ENCODE results near the gene PPA1. TPM values are rescaled to one million over a fixed set of nuclear protein-coding genes. Genes with fewer than 3 reads are reported as not detected.

PPA1 gene
- total RNA-seq, 1 donor from 2014 or later, result 99.9 TPM

DNA sequence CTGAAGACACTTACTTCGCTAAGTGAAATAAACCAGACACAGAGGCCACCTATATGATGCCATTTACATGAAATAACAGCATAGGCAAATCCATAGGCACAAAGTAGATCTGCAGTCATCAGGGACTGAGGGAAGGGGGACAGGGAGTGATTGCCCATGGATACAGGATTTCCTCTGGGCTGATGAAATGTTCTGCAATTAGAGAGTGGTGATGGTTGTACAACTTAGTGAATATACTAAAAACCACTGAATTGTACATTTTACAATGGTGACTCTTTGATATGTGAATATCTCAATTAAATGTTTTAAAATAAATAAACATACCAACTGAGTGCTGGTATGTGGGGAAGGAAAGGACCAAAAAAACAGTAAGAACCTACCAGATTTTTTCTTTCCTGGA is 20.4 kb downstream of the PPA1 start:
- Histone ChIP-seq H3K27me3 (ENCODE audit: low read depth) (no peaks in the 10 kb centered on the region), H3K4me3 (no peak overlapping the region), H3K27ac (replicated peaks) (no peak overlapping the region), H3K4me1 (no peaks in the 10 kb centered on the region), H3K36me3 (peaks cover 90% of the 10 kb centered on the region), H3K9me3 (replicated peaks) (no peaks in the 10 kb centered on the region)
- intact Hi-C loops (cut with micrococcal nuclease), result no loop called here
- no peak for TF ChIP-seq CTCF (IDR thresholded peaks at IDR 0.05; ENCODE audit: borderline replicate concordance)
- no peak for DNase-seq

DNA sequence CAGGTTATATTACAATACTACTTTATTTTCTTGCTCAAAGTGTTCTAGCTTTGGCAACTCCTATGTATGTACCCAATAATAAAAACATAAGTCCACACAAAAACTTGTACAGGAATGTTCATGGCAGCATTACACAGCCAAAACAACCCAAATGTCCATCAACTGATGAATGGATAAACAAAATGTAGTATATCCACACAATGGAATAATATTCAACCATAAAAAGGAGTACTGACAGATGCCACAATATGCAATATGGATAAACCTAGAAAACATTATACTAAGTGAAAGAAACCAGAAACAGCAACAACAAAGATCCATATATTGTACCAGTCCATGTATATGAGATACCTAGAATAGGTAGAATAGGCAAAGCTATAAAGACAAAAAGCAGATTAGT is 21.0 kb downstream of the PPA1 start:
- intact Hi-C loops (cut with micrococcal nuclease), result no loop called here

DNA sequence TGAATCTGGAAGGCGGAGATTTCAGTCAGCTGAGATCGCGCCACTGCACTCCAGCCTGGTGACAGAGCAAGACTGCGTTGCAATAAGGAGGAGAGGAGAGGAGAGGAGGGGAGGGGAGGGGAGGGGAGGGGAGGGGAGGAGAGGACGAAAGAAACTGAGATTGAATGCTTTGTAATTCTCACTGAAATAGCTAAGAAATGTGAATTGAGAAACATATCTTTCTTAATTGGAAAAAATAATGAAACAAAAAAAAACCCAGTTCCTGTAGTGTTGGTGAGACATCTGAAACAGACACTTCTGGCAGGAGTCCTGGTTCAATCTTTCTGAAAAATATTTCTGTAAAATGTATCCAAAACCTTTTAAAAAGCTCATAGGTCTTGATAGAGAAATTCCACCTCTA is 26.5 kb downstream of the PPA1 start:
- DNase-seq, result no peak
- peaks cover 94% of the 10 kb centered on the region for H3K36me3 ChIP-seq

More for the DNA sequence above, 21.0 kb downstream of the PPA1 start:
- peaks cover 92% of the 10 kb centered on the region for H3K36me3 ChIP-seq
- H3K4me3 ChIP-seq, result no peak overlapping the region
- no peaks in the 10 kb centered on the region for H3K27me3 ChIP-seq (ENCODE audit: low read depth)
- TF ChIP-seq CTCF (IDR thresholded peaks at IDR 0.05; ENCODE audit: borderline replicate concordance), result no peak
- no peaks in the 10 kb centered on the region for H3K9me3 ChIP-seq (replicated peaks)
- no peak overlapping the region for H3K27ac ChIP-seq (replicated peaks)
- DNase-seq, result no peak
- no peaks in the 10 kb centered on the region for H3K4me1 ChIP-seq

GRCh38 chr10:70201105-70201504 is 32.1 kb downstream of the PPA1 start:
- no peak for DNase-seq
- peaks cover 78% of the 10 kb centered on the region for H3K36me3 ChIP-seq
- intact Hi-C loops (cut with micrococcal nuclease), result no loop called here
- TF ChIP-seq CTCF (IDR thresholded peaks at IDR 0.05; ENCODE audit: borderline replicate concordance), result no peak
- H3K4me3 ChIP-seq, result no peak overlapping the region
- H3K27ac ChIP-seq (replicated peaks), result no peak overlapping the region
- peaks cover 9% of the 10 kb centered on the region for H3K9me3 ChIP-seq (replicated peaks)
- no peaks in the 10 kb centered on the region for H3K4me1 ChIP-seq
- no peaks in the 10 kb centered on the region for H3K27me3 ChIP-seq (ENCODE audit: low read depth)

More for the DNA sequence above, 26.5 kb downstream of the PPA1 start:
- Histone ChIP-seq H3K27ac (replicated peaks) (no peak overlapping the region), H3K4me3 (no peak overlapping the region), H3K27me3 (ENCODE audit: low read depth) (no peaks in the 10 kb centered on the region), H3K9me3 (replicated peaks) (no peaks in the 10 kb centered on the region), H3K4me1 (no peaks in the 10 kb centered on the region)
- no peak for TF ChIP-seq CTCF (IDR thresholded peaks at IDR 0.05; ENCODE audit: borderline replicate concordance)
- intact Hi-C loops (cut with micrococcal nuclease), result no loop called here

DNA sequence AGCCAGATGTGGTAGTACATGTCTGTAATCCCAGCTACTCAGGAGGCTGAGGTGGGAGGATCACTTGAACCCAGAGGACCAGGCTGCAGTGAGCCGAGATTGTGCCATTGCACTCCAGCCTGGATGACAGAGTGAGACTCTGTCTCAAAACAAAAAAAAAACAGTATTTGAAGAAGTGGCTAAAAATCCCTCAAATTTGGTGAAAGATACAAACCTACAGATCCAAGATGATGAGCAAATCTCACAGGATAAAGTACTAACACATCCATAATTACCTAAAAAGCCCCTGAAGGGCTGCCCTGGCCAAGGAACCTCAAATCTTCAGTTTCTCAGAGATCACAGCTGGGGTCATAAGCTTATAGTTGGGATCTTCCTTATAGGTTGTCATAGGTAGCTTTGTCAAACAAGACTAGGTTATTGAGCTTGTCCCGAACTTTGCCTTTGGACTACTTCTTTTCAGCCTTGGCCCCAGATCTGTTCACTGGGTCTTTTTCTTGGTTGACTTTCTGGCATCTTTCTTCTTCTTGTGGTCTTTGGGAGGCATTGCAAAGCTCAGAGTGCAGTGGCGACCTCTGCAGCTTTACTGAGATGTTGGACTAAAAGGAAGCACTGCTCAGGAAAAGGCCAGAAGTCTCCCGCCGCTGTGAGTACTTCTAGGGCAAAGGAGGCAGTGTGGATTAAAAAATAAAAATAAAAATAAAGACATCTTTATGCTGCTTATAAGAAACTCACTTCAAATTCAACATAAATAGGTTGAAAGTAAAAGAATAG is 34.3 kb downstream of the PPA1 start:
- Histone ChIP-seq H3K27ac (replicated peaks) (no peak overlapping the region), H3K9me3 (replicated peaks) (peaks cover 9% of the 10 kb centered on the region), H3K4me1 (no peaks in the 10 kb centered on the region), H3K27me3 (ENCODE audit: low read depth) (no peaks in the 10 kb centered on the region), H3K36me3 (peaks cover 56% of the 10 kb centered on the region), H3K4me3 (no peak overlapping the region)
- no peak for DNase-seq
- no peak for TF ChIP-seq CTCF (IDR thresholded peaks at IDR 0.05; ENCODE audit: borderline replicate concordance)
- intact Hi-C loops (cut with micrococcal nuclease), result no loop called here
